Motor neuron (in vitro differentiated cells): ENCODE results near the gene TIE1. TPM values are rescaled to one million over a fixed set of nuclear protein-coding genes. Genes with fewer than 3 reads are reported as not detected.
A peak's percentile ranks its signal among the peaks of the same experiment; 100 is the strongest.

ENCODE experiments used
- ATAC-seq, 8 experiments: fragments of 200-7000 bp; cut with Tn5 transposase; replicated peaks in 6 of 8; 2 replicates each; pipeline ENCODE4 v1.8.0; 2021; ENCODE audit warnings: mild to moderate bottlenecking in 8 of 8, moderate library complexity in 8 of 8
- H3K27ac ChIP-seq, 2 donors: fragments of 250-450 bp; sonication (Bioruptor Pico); 2 replicates each; pipeline ENCODE4 v1.9.0; 2021; ENCODE audit warnings: antibody characterized with exemption in 2 of 2, mild to moderate bottlenecking in 2 of 2, moderate library complexity in 1 of 2
- H3K4me1 ChIP-seq, 2 donors: fragments of 250-450 bp; sonication (Bioruptor Pico); replicated peaks in 1 of 2; 2 replicates each; pipeline ENCODE4 v1.6.1; 2021; ENCODE audit warnings: antibody characterized with exemption in 2 of 2, mild to moderate bottlenecking in 2 of 2, moderate library complexity in 1 of 2
- H3K4me3 ChIP-seq, 5 donors: fragments of 250-450 bp; sonication (Bioruptor Pico); 2 replicates each; pipeline ENCODE4 v1.9.0; 2021; ENCODE audit warnings: antibody characterized with exemption in 5 of 5, mild to moderate bottlenecking in 5 of 5, moderate library complexity in 4 of 5
- WGBS, 10 experiments: fragments of 450-650 bp; shearing (Covaris generic); methylation state at CpG; one replicate each; pipeline ENCODE4 v1.0.0; 2022; 5-methylcytosine and 5-hydroxymethylcytosine counted together
- in situ Hi-C, 9 experiments: fragments of 400-800 bp; cut with MboI; loops; one replicate each; pipeline ENCODE4 v1.15.0; 2021; ENCODE audit warnings: low sequenced_read_pairs in 9 of 9, low pct_unique_long_range_greater_than_20kb in 2 of 9; ENCODE audit not compliant: unreplicated experiment in 9 of 9
- total RNA-seq, 8 experiments: library from RNA; unstranded; fragments of 300-600 nt; gene quantifications; 2 replicates each; pipeline versions ENCODE4 v1.2.3 to v1.2.4, GENCODE V29; 2022

The TIE1 gene
- total RNA-seq, 8 experiments from 2014 or later: 0.31 to 14.2 (median 0.88) TPM

DNA sequence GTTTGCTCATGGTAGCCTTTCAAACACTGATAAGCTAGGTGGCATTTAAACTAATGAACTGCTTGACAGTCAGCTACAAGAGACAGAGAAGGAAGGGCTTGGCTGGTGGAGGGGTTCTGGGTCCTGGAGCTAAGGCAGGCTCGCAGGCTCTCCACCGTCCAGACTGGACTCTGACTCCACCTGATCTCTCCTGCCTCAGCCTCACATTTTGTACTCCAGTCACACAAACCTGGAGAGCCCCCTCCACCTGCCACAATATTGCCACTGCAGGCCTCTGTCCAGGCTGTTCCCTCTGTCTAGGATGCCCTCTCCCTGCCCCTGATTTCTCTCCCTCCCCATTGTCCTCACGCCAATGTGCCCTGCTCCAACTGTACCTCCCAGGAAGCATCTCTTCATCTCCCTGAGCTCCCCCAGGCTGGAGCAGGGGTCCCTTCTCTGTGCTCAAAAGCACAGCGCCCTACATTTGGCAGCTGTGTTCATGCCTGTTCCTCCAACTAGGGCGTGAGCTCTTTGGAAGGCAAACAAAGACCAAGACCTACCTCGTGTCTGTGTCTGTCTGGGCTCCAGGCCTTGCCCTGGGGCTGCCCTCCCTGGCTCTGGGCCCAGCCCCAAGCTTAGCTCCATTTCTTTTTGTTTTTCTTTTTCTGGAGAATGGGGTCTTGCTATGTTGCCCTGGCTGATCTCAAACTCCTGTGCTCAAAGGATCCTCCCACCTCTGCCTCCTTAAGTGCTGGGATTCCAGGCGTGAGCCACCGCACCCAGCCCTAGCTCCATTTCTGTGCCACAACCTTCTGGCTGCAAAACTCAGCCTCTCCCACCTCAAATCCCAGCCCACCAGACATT is 2.9 kb downstream of the TIE1 start:
- in situ Hi-C loops: no loop called here
- Histone ChIP-seq H3K27ac (peak overlapping the region in 1 of 2 donors; percentile 23), H3K4me3 (no peak overlapping the region), H3K4me1 (peaks cover 14 to 18% of the 10 kb centered on the region in 2 donors)
- WGBS, 10 experiments: 75 to 100% (median 84%) methylated on average over 1 to 7 of the region's 8 CpGs; no CpG with 5 or more reads in 4 of the 10 experiments
- peak in 2 of 8 experiments; percentile 23 to 31 for ATAC-seq

DNA sequence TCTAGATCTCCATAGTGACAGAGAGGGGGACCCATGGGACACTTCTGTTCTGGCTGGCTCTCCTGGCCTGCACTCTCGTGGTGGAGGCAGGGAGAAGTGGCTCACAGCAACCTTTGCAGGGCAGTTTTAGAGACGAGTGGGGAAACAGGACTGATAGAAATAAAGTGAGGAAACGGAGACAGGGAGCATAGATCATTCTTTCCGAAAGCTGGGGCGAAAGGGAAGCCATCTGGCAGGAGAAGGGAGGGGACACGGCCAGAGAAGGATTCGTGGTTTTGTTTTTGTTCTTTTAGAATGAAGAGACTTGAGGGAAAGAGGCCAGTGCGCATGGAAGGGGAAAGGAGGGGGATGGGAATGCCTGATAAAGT is 3.5 kb downstream of the TIE1 start:
- WGBS, 10 experiments: 0 to 64% (median 29%) methylated on average over 1 to 8 of the region's 8 CpGs; no CpG with 5 or more reads in 1 of the 10 experiments
- Histone ChIP-seq H3K4me3 (no peak overlapping the region), H3K4me1 (peaks cover 14 to 18% of the 10 kb centered on the region in 2 donors), H3K27ac (peak overlapping the region in 1 of 2 donors; percentile 23)
- ATAC-seq: no peak
- in situ Hi-C loops: no loop called here

DNA sequence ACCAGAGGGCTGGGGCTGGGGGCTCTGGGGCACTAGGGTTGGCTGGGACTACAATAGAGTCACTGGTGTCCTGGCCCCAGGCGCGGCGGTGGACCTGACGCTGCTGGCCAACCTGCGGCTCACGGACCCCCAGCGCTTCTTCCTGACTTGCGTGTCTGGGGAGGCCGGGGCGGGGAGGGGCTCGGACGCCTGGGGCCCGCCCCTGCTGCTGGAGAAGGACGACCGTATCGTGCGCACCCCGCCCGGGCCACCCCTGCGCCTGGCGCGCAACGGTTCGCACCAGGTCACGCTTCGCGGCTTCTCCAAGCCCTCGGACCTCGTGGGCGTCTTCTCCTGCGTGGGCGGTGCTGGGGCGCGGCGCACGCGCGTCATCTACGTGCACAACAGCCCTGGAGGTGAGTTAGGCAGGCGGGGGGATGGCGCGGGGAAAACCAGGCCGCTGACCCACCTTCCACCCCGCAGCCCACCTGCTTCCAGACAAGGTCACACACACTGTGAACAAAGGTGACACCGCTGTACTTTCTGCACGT is 4.1 kb downstream of the TIE1 start:
- 88 to 95% methylated on average over 4 of the region's 46 CpGs; no CpG with 5 or more reads in 8 of the 10 experiments for WGBS, 10 experiments
- in situ Hi-C loops: no loop called here
- no peak overlapping the region for H3K27ac ChIP-seq
- peaks cover 14 to 18% of the 10 kb centered on the region in 2 donors for H3K4me1 ChIP-seq
- ATAC-seq: no peak
- no peak overlapping the region for H3K4me3 ChIP-seq

GRCh38 chr1:43305461-43305860 is 4.7 kb downstream of the TIE1 start:
- in situ Hi-C loops: no loop called here
- no peak for ATAC-seq
- Histone ChIP-seq H3K4me3 (no peak overlapping the region), H3K27ac (no peak overlapping the region), H3K4me1 (peaks cover 11 to 12% of the 10 kb centered on the region in 2 donors)
- WGBS, 10 experiments: 40 to 100% (median 83%) methylated on average over 1 to 2 of the region's 3 CpGs; no CpG with 5 or more reads in 5 of the 10 experiments

- Histone ChIP-seq H3K27ac (no peak overlapping the region), H3K4me3 (no peak overlapping the region), H3K4me1 (peaks cover 5 to 6% of the 10 kb centered on the region in 2 donors)
- in situ Hi-C loops: no loop called here
- ATAC-seq: peak in 1 of 8 experiments; percentile 47
- WGBS, 10 experiments: 4 to 95% (median 53%) methylated on average over 2 to 6 of the region's 6 CpGs; no CpG with 5 or more reads in 1 of the 10 experiments
Measured at GRCh38 chr1:43305926-43306687, 5.3 kb downstream of the TIE1 start.

DNA sequence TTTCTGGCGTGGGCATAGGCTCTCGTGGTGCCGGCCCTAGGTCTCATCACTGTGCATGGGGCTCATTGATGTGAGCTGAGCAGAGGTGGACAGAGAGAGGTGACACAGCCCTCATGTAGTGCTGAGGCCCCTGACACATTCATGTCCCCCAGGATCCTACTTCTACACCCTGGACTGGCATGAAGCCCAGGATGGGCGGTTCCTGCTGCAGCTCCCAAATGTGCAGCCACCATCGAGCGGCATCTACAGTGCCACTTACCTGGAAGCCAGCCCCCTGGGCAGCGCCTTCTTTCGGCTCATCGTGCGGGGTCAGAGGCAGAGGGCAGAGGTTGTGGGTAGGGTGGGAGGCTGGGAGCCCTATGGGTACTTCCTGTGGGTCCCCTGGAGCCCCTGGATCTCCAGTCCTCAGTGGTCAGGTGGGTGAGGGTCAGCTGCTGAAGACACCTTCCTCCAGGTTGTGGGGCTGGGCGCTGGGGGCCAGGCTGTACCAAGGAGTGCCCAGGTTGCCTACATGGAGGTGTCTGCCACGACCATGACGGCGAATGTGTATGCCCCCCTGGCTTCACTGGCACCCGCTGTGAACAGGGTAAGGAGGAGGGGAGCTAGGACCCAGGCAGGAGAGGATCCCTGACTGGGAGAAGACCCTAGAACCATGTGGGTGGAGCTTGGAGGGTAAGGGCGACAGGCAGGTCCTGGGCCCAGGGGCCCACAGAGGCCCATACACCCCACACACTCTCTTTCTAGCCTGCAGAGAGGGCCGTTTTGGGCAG is 6.1 kb downstream of the TIE1 start:
- 80 to 100% (median 86%) methylated on average over 1 to 13 of the region's 17 CpGs; no CpG with 5 or more reads in 4 of the 10 experiments for WGBS, 10 experiments
- no peak overlapping the region for H3K4me3 ChIP-seq
- ATAC-seq: no peak
- peaks cover 5 to 6% of the 10 kb centered on the region in 2 donors for H3K4me1 ChIP-seq
- no peak overlapping the region for H3K27ac ChIP-seq
- in situ Hi-C loops: no loop called here

GRCh38 chr1:43307458-43308158 is 6.8 kb downstream of the TIE1 start:
- ATAC-seq: no peak
- in situ Hi-C loops: no loop called here
- H3K4me1 ChIP-seq: peaks cover 1 to 5% of the 10 kb centered on the region in 2 donors
- no peak overlapping the region for H3K27ac ChIP-seq
- 84 to 100% (median 89%) methylated on average over 1 to 7 of the region's 9 CpGs; no CpG with 5 or more reads in 7 of the 10 experiments for WGBS, 10 experiments
- H3K4me3 ChIP-seq: no peak overlapping the region

GRCh38 chr1:43308635-43309404 is 8.0 kb downstream of the TIE1 start:
- no peak for ATAC-seq
- Histone ChIP-seq H3K27ac (no peak overlapping the region), H3K4me1 (peaks cover 0 to 5% of the 10 kb centered on the region in 2 donors), H3K4me3 (no peak overlapping the region)
- in situ Hi-C loops: no loop called here
- WGBS, 10 experiments: 60 to 94% (median 86%) methylated on average over 1 to 13 of the region's 20 CpGs; no CpG with 5 or more reads in 5 of the 10 experiments

DNA sequence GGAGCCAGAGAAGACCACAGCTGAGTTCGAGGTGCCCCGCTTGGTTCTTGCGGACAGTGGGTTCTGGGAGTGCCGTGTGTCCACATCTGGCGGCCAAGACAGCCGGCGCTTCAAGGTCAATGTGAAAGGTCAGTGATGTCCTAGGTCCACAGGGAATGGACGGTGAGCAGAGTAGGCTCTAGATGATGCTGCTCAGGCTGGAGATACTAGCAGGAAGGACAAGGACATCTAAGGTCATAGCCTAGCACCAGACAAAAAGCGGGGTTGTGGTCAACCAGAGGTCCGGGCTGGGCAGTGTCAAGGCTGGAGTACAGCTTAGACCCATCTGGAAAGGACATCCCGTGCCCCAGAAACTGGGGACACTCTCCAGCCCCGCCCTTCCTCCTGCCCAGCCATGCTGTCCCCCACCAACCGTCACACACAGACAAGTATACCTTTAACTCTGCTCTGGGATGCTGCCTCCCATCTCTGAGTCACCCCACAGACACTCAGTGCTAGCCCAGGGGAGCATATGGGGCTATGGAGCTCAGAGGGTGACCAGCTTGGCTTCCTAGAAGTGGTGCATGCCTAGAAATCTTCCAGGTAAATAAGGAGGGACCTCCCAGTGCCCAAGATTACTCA is 8.7 kb downstream of the TIE1 start:
- peak in 1 of 8 experiments; percentile 19 for ATAC-seq
- H3K4me1 ChIP-seq: peaks cover 0 to under 1% of the 10 kb centered on the region in 2 donors
- 70 to 100% (median 80%) methylated on average over 4 to 8 of the region's 13 CpGs; no CpG with 5 or more reads in 6 of the 10 experiments for WGBS, 10 experiments
- no peak overlapping the region for H3K27ac ChIP-seq
- in situ Hi-C loops: no loop called here
- no peak overlapping the region for H3K4me3 ChIP-seq

- Histone ChIP-seq H3K4me1 (no peaks in the 10 kb centered on the region), H3K27ac (no peak overlapping the region), H3K4me3 (no peak overlapping the region)
- no peak for ATAC-seq
- 67 to 100% (median 89%) methylated on average over 1 to 5 of the region's 9 CpGs; no CpG with 5 or more reads in 5 of the 10 experiments for WGBS, 10 experiments
- in situ Hi-C loops: no loop called here
Measured at GRCh38 chr1:43311521-43311920, 10.7 kb downstream of the TIE1 start.

GRCh38 chr1:43312212-43312623 is 11.4 kb downstream of the TIE1 start:
- Histone ChIP-seq H3K4me3 (no peak overlapping the region), H3K4me1 (no peaks in the 10 kb centered on the region), H3K27ac (no peak overlapping the region)
- WGBS, 10 experiments: 75 to 87% (median 85%) methylated on average over 4 to 11 of the region's 19 CpGs; no CpG with 5 or more reads in 7 of the 10 experiments
- ATAC-seq: peak in 1 of 8 experiments; percentile 24
- in situ Hi-C loops: no loop called here
